OCI-LY1 (cell line): ENCODE data around the gene GZMM.

ENCODE experiments used
- H2AFZ ChIP-seq: fragments of 200-600 bp; sonication (generic), shearing (Covaris generic); 2 replicates; pipeline ENCODE4 v1.6.0; 2014; ENCODE audit warnings: antibody characterized with exemption, mild to moderate bottlenecking, low read length
- H3F3A ChIP-seq: fragments of 200-600 bp; sonication (generic), shearing (Covaris generic); 2 replicates; pipeline ENCODE4 v1.6.0; 2014; ENCODE audit warnings: mild to moderate bottlenecking, antibody characterized with exemption, low read length, moderate library complexity; ENCODE audit not compliant: insufficient read depth
- H3K27ac ChIP-seq: fragments of 200-600 bp; sonication (generic); 2 replicates; pipeline ENCODE4 v1.5.1; 2014; ENCODE audit warnings: low read length, mixed run types, mild to moderate bottlenecking, low read depth; ENCODE audit not compliant: poor library complexity, severe bottlenecking
- H3K27me3 ChIP-seq: fragments of 200-600 bp; sonication (generic); 2 replicates; pipeline ENCODE4 v1.6.0; 2014; ENCODE audit warnings: antibody characterized with exemption, mild to moderate bottlenecking, low read length, moderate library complexity; ENCODE audit not compliant: insufficient read depth
- H3K36me3 ChIP-seq: fragments of 200-600 bp; sonication (generic); 2 replicates; pipeline ENCODE4 v1.6.1; 2014; ENCODE audit warnings: mild to moderate bottlenecking, antibody characterized with exemption, low read length, moderate library complexity, mixed read lengths; ENCODE audit not compliant: insufficient read depth
- H3K4me1 ChIP-seq: fragments of 200-600 bp; sonication (generic); 2 replicates; pipeline ENCODE4 v1.5.1; 2014; ENCODE audit warnings: mild to moderate bottlenecking, low read length, moderate library complexity; ENCODE audit not compliant: insufficient read depth, severe bottlenecking
- H3K4me2 ChIP-seq: fragments of 200-600 bp; sonication (generic), shearing (Covaris generic); 2 replicates; pipeline ENCODE4 v1.6.1; 2014; ENCODE audit warnings: low read length
- H3K4me3 ChIP-seq: fragments of 200-600 bp; sonication (generic); 2 replicates; pipeline ENCODE4 v1.5.1; 2014; ENCODE audit warnings: low read length, low read depth, mild to moderate bottlenecking, mixed read lengths; ENCODE audit not compliant: poor library complexity, severe bottlenecking
- H3K79me2 ChIP-seq: fragments of 200-600 bp; shearing (Covaris generic); 2 replicates; pipeline ENCODE4 v1.6.1; 2016; ENCODE audit warnings: mixed run types, low read length, mixed read lengths; ENCODE audit not compliant: insufficient read depth
- H3K9ac ChIP-seq: fragments of 200-600 bp; sonication (generic), shearing (Covaris generic); 2 replicates; pipeline ENCODE4 v1.6.1; 2014; ENCODE audit warnings: mild to moderate bottlenecking, low read length, mixed read lengths
- H3K9me2 ChIP-seq: fragments of 200-600 bp; sonication (generic), shearing (Covaris generic); 2 replicates; pipeline ENCODE4 v1.6.1; 2014; ENCODE audit warnings: low read depth, mild to moderate bottlenecking, low read length, mixed read lengths
- H3K9me3 ChIP-seq: fragments of 200-600 bp; shearing (Covaris generic); 2 replicates; pipeline ENCODE4 v1.6.1; 2014; ENCODE audit warnings: low read length, mixed read lengths
- H4K20me1 ChIP-seq: fragments of 200-600 bp; sonication (generic), shearing (Covaris generic); 2 replicates; pipeline ENCODE4 v1.6.0; 2016; ENCODE audit warnings: mild to moderate bottlenecking, low read length; ENCODE audit not compliant: insufficient read depth
- CTCF ChIP-seq: fragments of 200-600 bp; sonication (generic), shearing (Covaris generic); IDR thresholded peaks from 2 replicates; pipeline ENCODE4 v1.5.1; 2017; ENCODE audit warnings: mild to moderate bottlenecking, antibody characterized with exemption, low read length, moderate library complexity, mixed read lengths
- EZH2 ChIP-seq: fragments of 200-600 bp; sonication (generic), shearing (Covaris generic); IDR thresholded peaks from 2 replicates; pipeline ENCODE4 v1.8.0; 2017; ENCODE audit warnings: borderline replicate concordance, mixed run types, mild to moderate bottlenecking, antibody characterized with exemption, low read length, moderate library complexity, mixed read lengths

Gene GZMM

GRCh38 chr19:592101-592500, 48.2 kb downstream of the GZMM start:
- Histone ChIP-seq H3K27ac (no peak overlapping the region), H3K4me3 (no peak overlapping the region), H3K9ac (no peak overlapping the region), H3K27me3 (peaks cover 18% of the 10 kb centered on the region), H3K9me2 (no peaks in the 10 kb centered on the region), H3F3A (no peaks in the 10 kb centered on the region), H3K36me3 (no peaks in the 10 kb centered on the region), H3K4me1 (no peaks in the 10 kb centered on the region), H3K79me2 (no peaks in the 10 kb centered on the region), H4K20me1 (no peaks in the 10 kb centered on the region), H3K9me3 (no peaks in the 10 kb centered on the region), H2AFZ (no peak overlapping the region), H3K4me2 (no peak overlapping the region)
- TF ChIP-seq CTCF, result no peak
- TF ChIP-seq EZH2, result no peak

GRCh38 chr19:593055-593454, 49.2 kb downstream of the GZMM start:
- Histone ChIP-seq H3K36me3 (no peaks in the 10 kb centered on the region), H3K4me3 (no peak overlapping the region), H3K27me3 (peaks cover 23% of the 10 kb centered on the region), H3K4me1 (no peaks in the 10 kb centered on the region), H3K4me2 (no peak overlapping the region), H3K9me3 (no peaks in the 10 kb centered on the region), H3K27ac (no peak overlapping the region), H3K79me2 (no peaks in the 10 kb centered on the region), H3F3A (no peaks in the 10 kb centered on the region), H3K9ac (no peak overlapping the region), H4K20me1 (no peaks in the 10 kb centered on the region), H3K9me2 (no peaks in the 10 kb centered on the region), H2AFZ (no peak overlapping the region)
- no peak for TF ChIP-seq CTCF
- TF ChIP-seq EZH2, result no peak

GRCh38 chr19:593505-593904, 49.7 kb downstream of the GZMM start:
- peaks cover 26% of the 10 kb centered on the region for H3K27me3 ChIP-seq
- no peak overlapping the region for H3K27ac ChIP-seq
- no peak overlapping the region for H3K4me2 ChIP-seq
- H3K36me3 ChIP-seq, result no peaks in the 10 kb centered on the region
- H3K9me2 ChIP-seq, result no peaks in the 10 kb centered on the region
- no peak overlapping the region for H3K4me3 ChIP-seq
- no peaks in the 10 kb centered on the region for H3F3A ChIP-seq
- H3K9ac ChIP-seq, result no peak overlapping the region
- H3K79me2 ChIP-seq, result no peaks in the 10 kb centered on the region
- H4K20me1 ChIP-seq, result no peaks in the 10 kb centered on the region
- H2AFZ ChIP-seq, result no peak overlapping the region
- no peaks in the 10 kb centered on the region for H3K4me1 ChIP-seq
- TF ChIP-seq EZH2 (no peak), CTCF (no peak)
- H3K9me3 ChIP-seq, result no peaks in the 10 kb centered on the region
